H9 (cell line): ENCODE data around the gene SSBP3. TPM values are rescaled to one million over a fixed set of nuclear protein-coding genes. Genes with fewer than 3 reads are reported as not detected.
A peak's percentile ranks its signal among the peaks of the same experiment; 100 is the strongest.

Source experiments
- DNase-seq: peaks from one replicate; pipeline ENCODE4 v3.0.0-alpha.2; 2017
- H2AFZ ChIP-seq: one replicate; pipeline ENCODE4 v1.6.1; 2013; ENCODE audit warnings: mild to moderate bottlenecking, low read length, control low read depth, moderate library complexity
- H2AK5ac ChIP-seq: 2 replicates; pipeline ENCODE4 v1.6.1; 2013; ENCODE audit warnings: low read length, control low read depth, mixed read lengths; ENCODE audit not compliant: insufficient read length
- H2BK120ac ChIP-seq: one replicate; pipeline ENCODE4 v1.6.1; 2013; ENCODE audit warnings: low read depth, mild to moderate bottlenecking, low read length, control low read depth, inconsistent platforms; ENCODE audit not compliant: poor library complexity, severe bottlenecking
- H2BK12ac ChIP-seq: 2 replicates; pipeline ENCODE4 v1.6.1; 2013; ENCODE audit warnings: low read length, control low read depth, mixed read lengths, low read depth; ENCODE audit not compliant: insufficient read length
- H2BK15ac ChIP-seq: 2 replicates; pipeline ENCODE4 v1.6.1; 2013; ENCODE audit warnings: low read depth, low read length, control low read depth
- H2BK20ac ChIP-seq: one replicate; pipeline ENCODE4 v1.6.1; 2013; ENCODE audit warnings: low read depth, mild to moderate bottlenecking, low read length, control low read depth, inconsistent platforms; ENCODE audit not compliant: poor library complexity, severe bottlenecking
- H2BK5ac ChIP-seq: 2 replicates; pipeline ENCODE4 v1.6.1; 2013; ENCODE audit warnings: low read length, control low read depth, mixed read lengths; ENCODE audit not compliant: insufficient read length
- H3K14ac ChIP-seq: 2 replicates; pipeline ENCODE4 v1.6.1; 2013; ENCODE audit warnings: low read length, control low read depth; ENCODE audit not compliant: insufficient read depth
- H3K18ac ChIP-seq: 2 replicates; pipeline ENCODE4 v1.6.1; 2013; ENCODE audit warnings: low read depth, mild to moderate bottlenecking, mixed read lengths, low read length, control low read depth; ENCODE audit not compliant: insufficient read length
- H3K23ac ChIP-seq: 2 replicates; pipeline ENCODE4 v1.6.1; 2013; ENCODE audit warnings: low read length, control low read depth, mixed read lengths, low read depth; ENCODE audit not compliant: insufficient read length
- H3K23me2 ChIP-seq: 2 replicates; pipeline ENCODE4 v1.6.1; 2013; ENCODE audit warnings: low read depth, mild to moderate bottlenecking, mixed read lengths, low read length, control low read depth; ENCODE audit not compliant: insufficient read length, poor library complexity, severe bottlenecking
- H3K27ac ChIP-seq: 2 replicates; pipeline ENCODE4 v1.5.1; 2013; ENCODE audit warnings: low read length, control low read depth, mixed read lengths, low read depth; ENCODE audit not compliant: insufficient read length
- H3K27me3 ChIP-seq: 2 replicates; pipeline ENCODE4 v1.6.1; 2013; ENCODE audit warnings: low read length, control low read depth, inconsistent platforms; ENCODE audit not compliant: insufficient read depth
- H3K4ac ChIP-seq: 2 replicates; pipeline ENCODE4 v1.6.1; 2013; ENCODE audit warnings: low read depth, mild to moderate bottlenecking, control low read depth, inconsistent platforms, low read length, moderate library complexity
- H3K4me1 ChIP-seq: 2 replicates; pipeline ENCODE4 v1.6.1; 2013; ENCODE audit warnings: low read length, control low read depth, inconsistent platforms; ENCODE audit not compliant: insufficient read depth
- H3K4me2 ChIP-seq: 2 replicates; pipeline ENCODE4 v1.6.1; 2013; ENCODE audit warnings: low read length, control low read depth, mixed read lengths; ENCODE audit not compliant: insufficient read length, insufficient read depth
- H3K56ac ChIP-seq: 2 replicates; pipeline ENCODE4 v1.6.1; 2013; ENCODE audit warnings: low read depth, mild to moderate bottlenecking, mixed read lengths, low read length, control low read depth; ENCODE audit not compliant: insufficient read length
- H3K79me1 ChIP-seq: 2 replicates; pipeline ENCODE4 v1.6.1; 2013; ENCODE audit warnings: low read depth, mild to moderate bottlenecking, moderate library complexity, low read length, control low read depth, inconsistent platforms; ENCODE audit not compliant: insufficient read depth, poor library complexity, severe bottlenecking
- H3K79me2 ChIP-seq: 2 replicates; pipeline ENCODE4 v1.6.1; 2013; ENCODE audit warnings: low read length, control low read depth, inconsistent platforms; ENCODE audit not compliant: insufficient read depth
- H3K9ac ChIP-seq: 2 replicates; pipeline ENCODE4 v1.6.1; 2013; ENCODE audit warnings: low read length, control low read depth, mixed read lengths; ENCODE audit not compliant: insufficient read length; ENCODE audit errors: extremely low read depth
- H3K9me3 ChIP-seq: one replicate; pipeline ENCODE4 v1.6.1; 2013; ENCODE audit warnings: low read depth, low read length, inconsistent platforms; ENCODE audit not compliant: control insufficient read depth
- H3T11ph ChIP-seq: one replicate; pipeline ENCODE4 v1.6.1; 2013; ENCODE audit warnings: mild to moderate bottlenecking, low read length, control low read depth, inconsistent platforms
- H4K20me1 ChIP-seq: one replicate; pipeline ENCODE4 v1.6.1; 2013; ENCODE audit not compliant: control insufficient read depth, insufficient read length, insufficient read depth
- H4K5ac ChIP-seq: 2 replicates; pipeline ENCODE4 v1.6.1; 2013; ENCODE audit warnings: low read depth, mild to moderate bottlenecking, mixed read lengths, low read length, control low read depth; ENCODE audit not compliant: insufficient read length
- H4K8ac ChIP-seq: replicated peaks from 2 replicates; pipeline ENCODE4 v1.6.1; 2013; ENCODE audit warnings: low read length, control low read depth, mixed read lengths, low read depth; ENCODE audit not compliant: insufficient read length
- H4K91ac ChIP-seq: 2 replicates; pipeline ENCODE4 v1.6.1; 2013; ENCODE audit warnings: low read depth, mild to moderate bottlenecking, moderate library complexity, mixed read lengths, low read length, control low read depth; ENCODE audit not compliant: insufficient read length
- H3K27ac Mint-ChIP-seq, 3 experiments: 2 replicates in 2 of 3; 3 replicates in 1 of 3; pipeline ENCODE4 v1.8.0; 2020 to 2021; ENCODE audit warnings: mixed read lengths in 3 of 3, mild to moderate bottlenecking in 1 of 3, moderate library complexity in 1 of 3
- H3K27me3 Mint-ChIP-seq: 2 replicates; pipeline ENCODE4 v1.8.0; 2021; ENCODE audit warnings: low read depth, mild to moderate bottlenecking, moderate library complexity, mixed read lengths
- H3K36me3 Mint-ChIP-seq, 3 experiments: 2 replicates in 2 of 3; 3 replicates in 1 of 3; pipeline ENCODE4 v1.8.0; 2020 to 2021; ENCODE audit warnings: low read depth in 3 of 3, mixed read lengths in 3 of 3; ENCODE audit not compliant: insufficient read depth in 1 of 3
- H3K4me1 Mint-ChIP-seq, 2 experiments: 2 replicates each; pipeline ENCODE4 v1.8.0; 2020; ENCODE audit warnings: mixed read lengths in 2 of 2
- H3K4me3 Mint-ChIP-seq, 2 experiments: 2 replicates in 1 of 2; 3 replicates in 1 of 2; pipeline ENCODE4 v1.8.0; 2020 to 2021; ENCODE audit warnings: mild to moderate bottlenecking in 2 of 2, mixed read lengths in 2 of 2, moderate library complexity in 1 of 2
- H3K9me3 Mint-ChIP-seq, 2 experiments: 2 replicates in 1 of 2; 3 replicates in 1 of 2; pipeline ENCODE4 v1.8.0; 2020; ENCODE audit warnings: mild to moderate bottlenecking in 2 of 2, mixed read lengths in 2 of 2, moderate library complexity in 1 of 2
- WGBS: extraction: QIAGEN DNeasy Blood & Tissue Kit; methylation state at CpG from one replicate; pipeline ENCODE4 v1.1.7; 2013; ENCODE audit warnings: missing lambda C conversion rate, low lambda C conversion rate, mixed read lengths; ENCODE audit not compliant: insufficient read length; ENCODE audit errors: extremely low coverage; 5-methylcytosine and 5-hydroxymethylcytosine counted together
- total RNA-seq: library from RNA; stranded (reverse); gene quantifications from 2 replicates; pipeline ENCODE4 v1.2.1, GENCODE V29; 2021
- TF ChIP-seq, protein P1 (sequence below): fragments of 200-600 bp; sonication (generic); conservative IDR thresholded peaks from 3 replicates; pipeline ENCODE4 v1.8.0; 2021; ENCODE audit warnings: antibody characterized with exemption, mild to moderate bottlenecking

SSBP3 gene
- total RNA-seq, 1 experiment from 2014 or later = 126 TPM

DNA sequence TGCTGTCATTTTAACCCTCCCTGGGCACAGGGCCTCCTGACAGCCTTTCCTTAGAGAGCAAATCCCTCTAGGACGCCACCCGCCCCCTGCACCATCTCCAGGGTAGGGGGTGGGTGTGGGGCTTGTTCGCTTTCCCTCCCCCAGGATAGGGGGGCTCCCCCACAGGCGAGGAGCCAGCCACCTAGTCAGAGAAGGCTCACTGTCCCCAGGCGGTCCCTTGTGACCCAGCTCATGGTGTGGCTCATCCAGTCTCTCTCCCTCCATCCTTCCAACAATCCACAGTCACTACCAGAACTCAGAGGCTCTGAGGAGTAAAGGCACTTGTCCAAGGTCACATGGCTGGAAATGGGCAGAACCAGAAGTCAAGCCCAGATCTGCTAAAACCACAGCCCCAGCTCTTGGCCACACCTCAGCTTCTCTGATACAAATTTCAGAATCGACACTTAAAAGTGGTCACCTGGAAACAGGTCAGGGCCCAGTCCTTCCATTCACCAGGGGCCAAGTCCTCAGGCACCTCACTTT is 116.4 kb downstream of the SSBP3 start:
- Histone ChIP-seq H3K9ac (no peak overlapping the region), H3K79me2 (peaks cover 12% of the 10 kb centered on the region), H3K27ac (no peak overlapping the region), H3K4ac (no peak overlapping the region), H3K27me3 (no peaks in the 10 kb centered on the region), H3K18ac (no peak overlapping the region), H2BK5ac (no peak overlapping the region), H3K56ac (no peak overlapping the region), H2AK5ac (no peak overlapping the region), H2BK120ac (no peak overlapping the region), H3K23ac (no peak overlapping the region), H2BK15ac (no peak overlapping the region), H3K4me1 (peaks cover 25% of the 10 kb centered on the region), H2BK20ac (no peak overlapping the region), H2AFZ (no peak overlapping the region), H2BK12ac (no peak overlapping the region), H4K91ac (no peak overlapping the region), H3K9me3 (no peaks in the 10 kb centered on the region), H4K5ac (no peak overlapping the region), H3K79me1 (peaks cover 4% of the 10 kb centered on the region), H4K20me1 (peaks cover 2% of the 10 kb centered on the region), H3K14ac (no peak overlapping the region), H3T11ph (no peak overlapping the region), H3K4me2 (no peak overlapping the region), H4K8ac (no peak overlapping the region), H3K23me2 (no peaks in the 10 kb centered on the region)
- no peaks in the 10 kb centered on the region for H3K27me3 Mint-ChIP-seq
- TF ChIP-seq, protein P1, sequence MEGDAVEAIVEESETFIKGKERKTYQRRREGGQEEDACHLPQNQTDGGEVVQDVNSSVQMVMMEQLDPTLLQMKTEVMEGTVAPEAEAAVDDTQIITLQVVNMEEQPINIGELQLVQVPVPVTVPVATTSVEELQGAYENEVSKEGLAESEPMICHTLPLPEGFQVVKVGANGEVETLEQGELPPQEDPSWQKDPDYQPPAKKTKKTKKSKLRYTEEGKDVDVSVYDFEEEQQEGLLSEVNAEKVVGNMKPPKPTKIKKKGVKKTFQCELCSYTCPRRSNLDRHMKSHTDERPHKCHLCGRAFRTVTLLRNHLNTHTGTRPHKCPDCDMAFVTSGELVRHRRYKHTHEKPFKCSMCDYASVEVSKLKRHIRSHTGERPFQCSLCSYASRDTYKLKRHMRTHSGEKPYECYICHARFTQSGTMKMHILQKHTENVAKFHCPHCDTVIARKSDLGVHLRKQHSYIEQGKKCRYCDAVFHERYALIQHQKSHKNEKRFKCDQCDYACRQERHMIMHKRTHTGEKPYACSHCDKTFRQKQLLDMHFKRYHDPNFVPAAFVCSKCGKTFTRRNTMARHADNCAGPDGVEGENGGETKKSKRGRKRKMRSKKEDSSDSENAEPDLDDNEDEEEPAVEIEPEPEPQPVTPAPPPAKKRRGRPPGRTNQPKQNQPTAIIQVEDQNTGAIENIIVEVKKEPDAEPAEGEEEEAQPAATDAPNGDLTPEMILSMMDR = no peak
- peaks cover 79 to 90% of the 10 kb centered on the region in 2 experiments for H3K4me1 Mint-ChIP-seq
- H3K9me3 Mint-ChIP-seq = no peaks in the 10 kb centered on the region
- no peaks in the 10 kb centered on the region for H3K36me3 Mint-ChIP-seq
- no peak for DNase-seq
- H3K4me3 Mint-ChIP-seq = no peak overlapping the region
- H3K27ac Mint-ChIP-seq = peak overlapping the region in 2 of 3 experiments; percentile 54 to 88; a peak in 4 of 7 replicates
- no CpG with 5 or more reads among the region's 6 CpGs for WGBS
